ENCODE results near the gene NFATC2. TPM values are rescaled to one million over a fixed set of nuclear protein-coding genes. Genes with fewer than 3 reads are reported as not detected.

The NFATC2 gene
- total RNA-seq, 1 experiment from 2014 or later = 6.3 TPM

- no peaks in the 10 kb centered on the region for H3K27me3 ChIP-seq (ENCODE audit: insufficient read depth, low read depth)
- no peaks in the 10 kb centered on the region for H4K20me1 ChIP-seq (ENCODE audit: insufficient read depth)
- no peaks in the 10 kb centered on the region for H3K9me2 ChIP-seq (ENCODE audit: insufficient read depth)
- H2AFZ ChIP-seq = no peak overlapping the region
- TF ChIP-seq CTCF (conservative IDR thresholded peaks at IDR 0.05) (no peak), EZH2 (IDR thresholded peaks at IDR 0.05; ENCODE audit: low read depth) (no peak)
- H3K9me3 ChIP-seq (ENCODE audit: insufficient read depth, low read depth) = no peaks in the 10 kb centered on the region
- no peaks in the 10 kb centered on the region; the same call in 1 of the 2 replicates for H3K79me2 ChIP-seq (ENCODE audit: low read depth)
- ChIA-PET CTCF (no interaction called here), POLR2A (ENCODE audit: unreplicated experiment) (no interaction called here)
- H3K4me1 ChIP-seq (replicated peaks; ENCODE audit: insufficient read depth) = peaks cover 24% of the 10 kb centered on the region
- intact Hi-C loops (cut with micrococcal nuclease; ENCODE audit: unreplicated experiment) = loop anchor here (5.0 kb wide), 1 partner anchor 47 kb away; no protein-coding TSS in a partner anchor
- no peak overlapping the region for H3K4me2 ChIP-seq
- peaks cover 26% of the 10 kb centered on the region for H3F3A ChIP-seq (ENCODE audit: insufficient read depth, low read depth)
- no peak overlapping the region for H3K4me3 ChIP-seq
- DNase-seq = no peak
- H3K27ac ChIP-seq = no peak overlapping the region
- H3K36me3 ChIP-seq (ENCODE audit: low read depth) = no peaks in the 10 kb centered on the region
- BruUV-seq (replicated peaks) = no TSS peak
Observed at GRCh38 chr20:51484831-51485230, 57.7 kb downstream of the NFATC2 start.

- no peak for DNase-seq
- H3K27me3 ChIP-seq (ENCODE audit: insufficient read depth, low read depth) = no peaks in the 10 kb centered on the region
- no peak overlapping the region for H2AFZ ChIP-seq
- H3K4me1 ChIP-seq (replicated peaks; ENCODE audit: insufficient read depth) = peaks cover 24% of the 10 kb centered on the region
- H3K36me3 ChIP-seq (ENCODE audit: low read depth) = no peaks in the 10 kb centered on the region
- H3K79me2 ChIP-seq (ENCODE audit: low read depth) = no peaks in the 10 kb centered on the region; the same call in 1 of the 2 replicates
- CTCF ChIA-PET = no interaction called here
- H3K4me2 ChIP-seq = no peak overlapping the region
- intact Hi-C loops (cut with micrococcal nuclease; ENCODE audit: unreplicated experiment) = no loop called here
- BruUV-seq (replicated peaks) = no TSS peak
- H3K4me3 ChIP-seq = no peak overlapping the region
- POLR2A ChIA-PET (ENCODE audit: unreplicated experiment) = no interaction called here
- H3F3A ChIP-seq (ENCODE audit: insufficient read depth, low read depth) = peaks cover 26% of the 10 kb centered on the region
- H3K27ac ChIP-seq = no peak overlapping the region
- no peaks in the 10 kb centered on the region for H3K9me3 ChIP-seq (ENCODE audit: insufficient read depth, low read depth)
- no peaks in the 10 kb centered on the region for H3K9me2 ChIP-seq (ENCODE audit: insufficient read depth)
- TF ChIP-seq EZH2 (IDR thresholded peaks at IDR 0.05; ENCODE audit: low read depth) (no peak), CTCF (conservative IDR thresholded peaks at IDR 0.05) (no peak)
- no peaks in the 10 kb centered on the region for H4K20me1 ChIP-seq (ENCODE audit: insufficient read depth)
Observed at GRCh38 chr20:51484141-51484815, 58.2 kb downstream of the NFATC2 start.

GRCh38 chr20:51482836-51483473, 59.6 kb downstream of the NFATC2 start:
- peaks cover 15% of the 10 kb centered on the region; the same call in 1 of the 2 replicates for H3F3A ChIP-seq (ENCODE audit: insufficient read depth, low read depth)
- H3K27ac ChIP-seq = no peak overlapping the region
- H3K4me1 ChIP-seq (replicated peaks; ENCODE audit: insufficient read depth) = peaks cover 15% of the 10 kb centered on the region
- POLR2A ChIA-PET (ENCODE audit: unreplicated experiment) = interaction anchor here (0.6 kb wide), 1 partner anchor 727 kb away, joined by 3 read pairs; no protein-coding TSS in a partner anchor
- intact Hi-C loops (cut with micrococcal nuclease; ENCODE audit: unreplicated experiment) = no loop called here
- CTCF ChIA-PET = no interaction called here
- TF ChIP-seq EZH2 (IDR thresholded peaks at IDR 0.05; ENCODE audit: low read depth) (no peak), CTCF (conservative IDR thresholded peaks at IDR 0.05) (no peak)
- no peaks in the 10 kb centered on the region for H3K36me3 ChIP-seq (ENCODE audit: low read depth)
- no peaks in the 10 kb centered on the region for H3K79me2 ChIP-seq (ENCODE audit: low read depth)
- H3K27me3 ChIP-seq (ENCODE audit: insufficient read depth, low read depth) = no peaks in the 10 kb centered on the region
- no peak overlapping the region for H3K4me3 ChIP-seq
- no peak overlapping the region for H2AFZ ChIP-seq
- no peak for DNase-seq
- no peaks in the 10 kb centered on the region for H3K9me2 ChIP-seq (ENCODE audit: insufficient read depth)
- no peaks in the 10 kb centered on the region for H4K20me1 ChIP-seq (ENCODE audit: insufficient read depth)
- H3K9me3 ChIP-seq (ENCODE audit: insufficient read depth, low read depth) = no peaks in the 10 kb centered on the region; the same call in 1 of the 2 replicates
- BruUV-seq (replicated peaks) = no TSS peak
- H3K4me2 ChIP-seq = no peak overlapping the region

Measured in PC-9 (cell line).